HS-5 (cell line): ENCODE results near the gene CABLES1.
A peak's percentile ranks its signal among the peaks of the same experiment; 100 is the strongest.

ENCODE experiments used
- DNase-seq: peaks from one replicate; pipeline ENCODE4 v3.0.0-alpha.2; 2012; ENCODE audit warnings: low read depth

The CABLES1 gene

DNA sequence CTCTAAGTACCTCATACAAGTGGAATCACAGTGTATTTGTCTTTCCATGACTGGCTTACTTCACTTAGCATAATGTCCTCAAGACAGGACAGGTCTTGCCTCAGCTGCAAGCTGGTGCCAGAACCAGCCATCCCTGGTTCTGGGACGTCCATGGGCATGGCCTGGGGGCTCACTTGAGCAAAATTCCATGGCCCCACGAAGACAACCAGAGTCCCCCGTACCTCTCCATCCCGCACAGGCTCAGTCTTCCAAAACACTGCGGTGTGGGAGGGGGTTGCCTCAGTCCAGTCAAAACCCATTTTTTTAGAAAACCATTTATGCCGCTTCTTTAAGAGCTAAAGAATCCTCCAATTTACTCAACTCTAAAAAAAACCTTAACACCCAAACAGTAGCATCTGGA lies 21.7 kb upstream of the CABLES1 start:
- DNase-seq, result no peak

GRCh38 chr18:23114171-23114881 lies 21.0 kb upstream of the CABLES1 start:
- no peak for DNase-seq

DNA sequence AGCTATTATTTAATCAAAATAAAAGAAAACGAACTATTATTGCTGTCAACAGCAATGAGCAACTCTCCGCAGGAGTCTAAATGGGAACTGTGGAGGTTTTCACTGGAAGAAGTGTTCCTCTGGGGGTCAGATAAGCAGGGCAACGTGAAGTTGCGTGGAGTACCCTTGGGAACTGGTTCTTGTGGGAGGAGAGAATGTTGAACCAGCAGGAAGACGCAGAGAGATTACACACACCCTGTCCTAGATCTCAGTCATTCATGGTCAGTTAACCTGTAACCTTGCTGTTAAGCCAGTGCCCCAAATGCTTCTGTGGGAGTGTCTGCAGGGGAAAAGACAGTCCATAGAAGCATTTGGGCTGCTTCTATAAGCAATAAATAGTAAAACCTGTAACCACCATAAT lies 20.4 kb upstream of the CABLES1 start:
- no peak for DNase-seq

DNA sequence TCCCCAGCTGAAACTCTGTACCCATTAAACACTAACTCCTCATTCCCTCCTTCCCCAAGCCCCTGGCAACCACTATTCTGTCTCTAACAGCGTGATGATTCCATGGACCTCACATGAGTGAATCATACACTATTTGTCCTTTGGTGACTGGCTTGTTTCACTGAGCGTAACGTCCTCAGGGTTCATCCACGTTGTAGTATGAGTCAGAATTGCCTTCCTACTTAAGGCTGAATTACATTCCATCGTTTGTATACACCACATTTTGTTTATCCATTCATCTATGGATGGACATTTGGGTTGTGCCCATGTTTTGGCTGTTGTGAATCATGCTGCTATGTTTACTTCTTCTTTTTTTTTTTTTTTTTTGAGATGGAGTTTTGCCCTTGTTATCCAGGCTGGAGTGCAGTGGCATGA lies 19.6 kb upstream of the CABLES1 start:
- DNase-seq, result peak; percentile 92

DNA sequence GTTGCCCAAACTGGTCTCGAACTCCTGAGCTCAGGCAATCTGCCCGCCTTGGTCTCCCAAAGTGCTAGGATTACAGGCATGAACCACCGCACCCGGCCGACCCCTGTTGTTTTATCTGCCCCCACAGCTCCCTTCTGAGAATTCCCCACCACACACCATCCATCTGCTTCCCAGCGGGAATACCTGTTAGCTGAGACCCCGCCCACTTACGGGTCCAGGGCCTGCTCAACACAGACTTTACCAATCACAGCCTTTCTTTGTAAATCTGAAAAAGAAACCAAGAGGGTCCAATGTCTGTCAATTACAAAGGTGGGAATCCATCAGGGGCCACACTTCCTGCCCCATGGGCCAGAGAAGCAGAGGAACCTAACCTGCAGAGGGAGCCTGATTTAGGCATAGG lies 14.2 kb upstream of the CABLES1 start:
- no peak for DNase-seq

DNA sequence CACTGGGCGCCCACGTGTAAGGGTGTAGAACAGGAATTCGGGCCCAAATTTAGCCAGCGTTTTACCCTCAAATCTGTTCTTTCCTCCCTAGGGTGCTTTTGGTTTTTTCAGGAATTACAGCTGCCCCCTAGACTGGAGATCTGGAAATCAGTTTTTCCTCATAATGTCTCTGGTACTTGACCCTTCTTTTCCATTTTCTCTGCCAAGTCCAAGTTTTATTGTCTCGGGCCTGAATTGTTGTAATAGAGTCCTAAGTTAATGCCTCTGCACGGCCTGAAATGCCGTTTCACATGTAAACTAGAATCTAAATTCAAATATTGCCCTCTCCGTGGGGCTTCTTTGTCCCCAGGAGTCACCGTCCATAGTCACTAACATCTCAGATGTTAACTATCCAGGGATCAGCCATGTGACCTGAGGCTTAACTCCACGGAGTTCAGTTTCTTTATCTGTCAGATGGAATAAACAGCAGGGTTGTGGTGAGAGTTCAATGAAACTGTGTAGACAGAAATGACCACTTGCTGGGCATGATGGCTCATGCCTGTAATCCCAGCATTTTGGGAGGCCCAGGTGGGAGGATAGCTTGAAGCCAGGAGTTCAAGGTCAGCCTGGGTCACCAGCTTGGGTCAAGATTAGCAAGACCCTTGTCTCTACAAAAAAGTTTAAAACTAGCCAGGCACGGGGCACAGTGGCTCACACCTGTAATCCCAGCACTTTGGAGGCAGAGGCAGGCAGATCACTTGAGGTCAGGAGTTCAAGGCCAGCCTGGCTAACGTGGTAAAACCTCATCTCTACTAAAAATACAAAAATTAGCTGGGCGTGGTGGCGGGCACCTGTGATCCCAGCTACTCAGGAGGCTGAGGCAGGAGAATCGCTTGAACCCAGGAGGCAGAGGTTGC lies 12.7 kb upstream of the CABLES1 start:
- DNase-seq, result no peak

- DNase-seq, result no peak
These were observed 8.8 kb upstream of the CABLES1 start for GRCh38 chr18:23126376-23127056.

DNA sequence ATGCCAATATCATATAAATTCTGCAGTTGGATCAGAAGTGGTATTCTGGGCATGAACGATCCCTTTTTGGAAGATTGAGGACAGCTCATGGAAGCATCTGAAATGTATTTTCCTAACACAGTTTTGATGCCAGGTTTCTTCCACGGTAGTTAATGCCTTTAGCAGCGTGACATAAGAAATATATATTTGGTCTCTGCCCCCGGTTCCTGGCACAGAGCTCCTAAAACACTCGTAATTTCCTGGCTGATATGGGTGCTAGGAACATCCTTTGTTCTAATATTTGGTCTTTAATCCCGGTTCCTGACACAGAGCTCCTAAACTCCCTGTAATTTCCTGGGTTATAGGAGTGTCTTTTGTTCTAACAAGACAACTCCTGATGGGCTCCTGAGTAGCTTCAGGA lies 8.2 kb upstream of the CABLES1 start:
- no peak for DNase-seq

DNA sequence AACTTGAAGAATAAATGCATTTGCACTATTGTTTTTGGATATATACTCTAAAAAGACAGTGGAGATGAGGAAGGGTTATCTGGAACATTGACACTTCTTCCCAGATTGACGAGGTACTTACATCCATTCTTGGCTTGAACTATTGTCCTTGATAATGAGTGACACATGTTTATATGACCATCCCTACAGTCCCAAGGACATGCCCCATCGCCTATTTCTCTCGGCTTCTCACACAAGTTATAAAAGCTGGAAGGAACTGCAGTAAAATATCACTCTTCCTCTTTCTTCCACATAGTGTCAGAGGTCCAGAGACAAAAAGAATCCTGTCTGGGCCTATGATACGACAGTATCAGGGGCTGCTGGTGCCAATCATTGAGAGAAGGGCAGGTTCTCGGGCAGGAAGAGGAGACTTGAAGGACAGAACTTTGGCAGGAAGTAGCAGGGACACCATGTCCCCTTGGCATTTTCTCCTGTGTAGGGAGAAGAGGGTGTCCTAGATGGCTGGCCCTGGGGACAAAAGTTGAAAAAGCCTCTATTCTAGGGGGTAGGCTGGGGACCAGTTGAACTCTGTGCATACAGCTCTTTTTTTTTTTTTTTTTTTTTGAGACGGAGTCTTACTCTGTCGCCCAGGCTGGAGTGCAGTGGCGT lies 5.8 kb upstream of the CABLES1 start:
- no peak for DNase-seq

DNA sequence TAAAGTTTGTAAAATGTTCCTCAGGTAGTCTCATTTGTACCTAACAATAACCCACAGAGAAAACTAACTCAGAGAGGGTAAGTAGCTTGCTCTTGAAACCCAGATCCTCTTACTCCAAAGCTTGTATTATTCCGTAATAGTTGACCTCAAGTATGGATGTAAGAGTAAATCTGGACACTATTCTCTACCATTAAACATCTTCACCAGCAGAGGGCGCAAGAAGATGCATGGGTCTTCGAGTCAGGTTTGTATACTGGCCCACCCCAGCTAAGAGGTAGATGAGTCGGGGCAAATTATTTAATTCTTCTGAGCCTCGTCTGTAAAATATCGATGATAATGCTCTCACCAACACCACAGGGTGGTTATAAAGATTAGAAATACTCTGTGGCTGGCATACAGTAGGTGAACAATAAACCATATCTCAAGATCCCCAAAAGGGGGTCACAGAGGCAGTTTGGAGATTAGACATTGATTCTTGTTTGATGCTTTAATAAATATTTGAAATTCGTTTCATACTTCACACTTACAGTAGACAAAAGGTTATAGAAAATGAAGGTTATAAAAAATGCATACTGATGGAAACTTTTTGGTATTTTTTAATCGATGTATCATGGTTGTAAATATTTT lies 3.5 kb upstream of the CABLES1 start:
- DNase-seq, result peak; percentile 65

DNA sequence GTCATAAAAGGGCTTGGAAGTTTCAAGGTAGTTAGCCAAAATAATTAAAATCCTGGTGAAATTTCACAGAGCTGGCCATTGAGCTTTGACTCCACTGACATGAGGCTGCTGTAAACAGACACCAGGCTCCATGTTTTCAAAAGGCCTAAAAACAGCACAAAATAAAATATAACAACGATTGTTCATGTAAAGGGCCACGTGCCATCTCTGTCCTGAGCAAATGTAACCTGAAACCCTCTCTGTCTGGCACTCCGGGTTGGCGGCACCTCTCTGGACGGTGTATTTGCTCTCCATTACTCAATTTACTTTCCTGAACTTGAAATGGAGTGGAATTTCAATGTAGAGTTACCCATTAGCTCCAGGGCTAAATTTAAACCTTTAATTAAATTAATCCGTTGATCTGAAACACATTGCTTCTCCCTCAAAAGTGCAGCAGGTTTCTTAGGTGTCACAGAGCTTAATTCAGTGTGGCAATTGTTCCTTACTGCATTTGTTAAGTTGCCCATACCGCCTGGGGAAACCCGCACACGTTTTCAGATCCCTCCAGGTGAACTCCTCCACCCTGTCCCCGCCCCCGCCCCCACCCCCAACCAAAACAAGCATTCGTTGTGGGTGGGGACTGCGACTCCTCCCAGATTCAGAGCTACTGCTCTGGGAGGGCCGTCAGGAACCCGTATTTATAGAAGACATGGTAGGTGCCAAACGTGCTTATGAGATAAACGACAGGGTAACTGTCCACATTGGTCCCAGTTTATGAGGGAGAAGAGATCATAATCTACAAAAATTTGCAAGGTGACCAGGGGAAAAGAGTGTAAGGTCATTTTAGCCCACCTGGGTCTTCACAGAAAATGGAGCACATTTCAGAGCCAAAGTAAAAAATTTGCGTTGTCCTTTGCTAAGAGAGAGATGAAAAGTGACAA lies 1.2 kb upstream of the CABLES1 start:
- DNase-seq, result no peak

DNA sequence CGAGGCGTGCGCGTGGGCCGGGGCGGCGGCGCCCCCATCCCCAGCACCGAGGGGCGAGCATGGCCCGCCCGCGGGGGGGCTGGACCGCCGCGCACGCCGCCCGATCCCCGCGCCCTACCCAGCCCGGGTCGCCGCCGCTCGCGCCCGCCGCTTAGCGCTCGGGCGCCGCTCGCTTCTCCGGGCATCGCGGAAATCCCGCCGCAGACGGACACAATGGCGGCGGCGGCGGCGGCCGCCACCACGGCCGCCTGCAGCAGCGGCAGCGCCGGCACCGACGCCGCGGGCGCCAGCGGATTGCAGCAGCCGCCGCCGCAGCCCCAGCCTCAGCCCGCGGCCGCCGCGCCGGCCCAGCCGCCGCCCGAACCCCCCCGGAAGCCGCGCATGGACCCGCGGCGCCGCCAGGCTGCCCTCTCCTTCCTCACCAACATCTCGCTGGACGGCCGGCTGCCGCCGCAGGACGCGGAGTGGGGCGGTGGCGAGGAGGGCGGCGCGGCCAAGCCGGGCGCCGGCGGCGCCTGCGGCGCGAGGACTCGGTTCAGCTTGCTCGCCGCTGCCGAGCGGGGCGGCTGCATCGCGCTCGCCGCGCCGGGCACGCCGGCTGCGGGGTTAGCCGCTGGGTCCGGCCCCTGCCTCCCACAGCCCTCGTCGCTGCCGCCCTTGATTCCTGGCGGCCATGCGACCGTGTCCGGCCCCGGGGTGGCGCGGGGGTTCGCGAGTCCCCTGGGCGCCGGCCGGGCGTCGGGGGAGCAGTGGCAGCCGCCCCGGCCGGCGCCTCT lies 453 bp downstream of the CABLES1 start:
- no peak for DNase-seq

DNA sequence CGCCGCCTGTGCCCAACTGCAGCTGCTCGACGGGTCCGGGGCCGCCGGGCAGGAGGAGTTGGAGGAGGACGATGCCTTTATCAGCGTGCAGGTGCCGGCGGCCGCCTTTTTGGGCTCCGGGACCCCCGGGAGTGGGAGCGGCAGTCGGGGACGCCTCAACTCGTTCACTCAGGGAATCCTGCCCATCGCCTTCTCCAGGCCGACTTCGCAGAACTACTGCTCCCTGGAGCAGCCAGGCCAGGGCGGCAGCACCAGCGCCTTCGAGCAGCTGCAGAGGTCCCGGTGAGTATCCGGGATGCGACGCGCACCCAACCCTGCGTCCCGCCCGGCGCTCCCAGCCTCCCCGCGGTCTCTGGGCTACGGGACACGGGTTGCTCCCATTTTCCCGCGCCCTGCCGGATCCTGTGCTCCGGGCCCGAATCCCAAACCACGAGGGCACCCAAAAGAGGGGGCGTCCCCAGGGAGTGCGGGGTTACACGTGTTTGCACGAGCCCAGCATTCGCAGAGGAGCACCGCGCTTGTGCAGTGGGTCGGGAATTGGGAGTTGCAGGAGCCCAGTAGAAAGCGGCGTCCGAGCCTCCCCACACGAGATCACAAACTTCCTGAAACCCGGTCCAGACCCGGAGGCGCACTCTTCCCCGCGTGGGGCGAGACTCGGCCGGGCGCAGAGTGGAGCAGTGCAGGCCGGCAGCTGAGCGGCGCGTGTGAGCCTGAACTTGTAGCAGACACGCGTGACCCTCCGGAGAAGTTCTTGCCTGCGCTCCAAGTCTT lies 1.2 kb downstream of the CABLES1 start:
- no peak for DNase-seq

DNA sequence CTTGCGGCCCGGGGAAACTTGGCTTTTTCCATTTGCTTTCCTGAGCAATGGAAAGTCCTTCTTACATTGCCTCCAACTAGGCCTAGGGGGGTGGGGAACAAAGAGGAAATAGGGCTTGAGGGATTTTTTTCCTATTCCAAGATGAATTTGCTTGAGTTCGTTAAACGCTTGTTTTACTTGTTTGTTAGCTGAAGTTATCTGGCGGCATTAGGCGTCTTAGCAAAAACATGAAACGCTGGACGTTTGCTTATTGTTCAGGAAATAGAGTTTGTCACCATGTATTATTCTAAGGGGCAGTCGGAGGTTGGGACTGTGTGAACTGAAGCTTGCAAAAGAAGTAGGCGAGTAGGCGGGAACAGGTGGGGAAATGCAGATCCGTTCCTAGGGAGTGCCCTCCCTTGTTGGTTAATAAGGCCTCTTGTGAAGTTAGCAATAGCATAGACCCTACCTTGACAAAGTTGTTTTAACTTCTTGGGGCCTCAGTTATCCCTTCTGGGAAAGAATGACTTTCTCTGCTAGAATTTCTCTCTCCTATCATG lies 1.9 kb downstream of the CABLES1 start:
- DNase-seq, result no peak

DNA sequence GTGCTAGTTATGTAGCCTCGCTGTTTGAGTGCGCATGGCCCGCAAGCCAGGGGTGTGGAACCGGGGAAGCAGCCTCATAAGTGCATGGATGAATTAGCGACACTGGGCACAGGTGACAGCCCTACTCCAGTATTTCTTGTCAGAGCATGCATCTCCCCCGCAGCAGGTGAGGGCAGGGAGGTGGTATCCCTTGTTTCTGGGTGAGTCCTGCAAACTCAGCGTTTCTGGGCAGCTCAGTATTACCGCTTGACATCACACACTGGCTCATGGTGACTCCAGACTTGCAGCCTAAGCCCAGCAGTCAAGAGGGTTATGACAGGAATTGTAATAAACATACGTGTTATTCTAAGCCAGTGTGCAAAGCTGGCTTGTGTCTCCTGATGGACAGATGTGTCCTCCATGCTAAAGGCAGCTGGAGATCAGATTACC lies 2.5 kb downstream of the CABLES1 start:
- no peak for DNase-seq

- no peak for DNase-seq
These were observed 3.2 kb downstream of the CABLES1 start for GRCh38 chr18:23138471-23138870.

GRCh38 chr18:23141104-23141999 lies 6.1 kb downstream of the CABLES1 start:
- DNase-seq, result no peak
